ENCODE data around the gene CEACAM16. TPM values are rescaled to one million over a fixed set of nuclear protein-coding genes. Genes with fewer than 3 reads are reported as not detected.

CEACAM16 gene
- total and polyA plus RNA-seq, 9 of the 15 experiments (the other 6 are each of a cell fraction or from before 2014, with no cell fraction given): not detected

DNA sequence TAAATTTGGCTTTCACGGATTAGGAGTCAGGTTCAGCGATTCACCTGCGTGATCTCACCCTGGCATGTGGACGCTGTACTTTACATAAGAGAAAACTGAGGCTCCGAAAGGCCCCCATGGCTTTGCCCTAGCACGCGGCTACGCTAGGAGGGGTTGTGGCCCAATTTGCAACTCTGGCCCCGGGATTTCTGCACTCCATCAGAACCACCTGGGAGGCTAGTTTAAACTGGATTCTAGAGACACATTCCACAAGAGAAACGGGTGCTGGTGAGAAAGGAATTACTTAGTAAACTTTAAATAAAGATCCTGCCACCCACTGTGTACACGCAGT, 55.8 kb downstream of the CEACAM16 start (continued):
- TF ChIP-seq, protein P1, sequence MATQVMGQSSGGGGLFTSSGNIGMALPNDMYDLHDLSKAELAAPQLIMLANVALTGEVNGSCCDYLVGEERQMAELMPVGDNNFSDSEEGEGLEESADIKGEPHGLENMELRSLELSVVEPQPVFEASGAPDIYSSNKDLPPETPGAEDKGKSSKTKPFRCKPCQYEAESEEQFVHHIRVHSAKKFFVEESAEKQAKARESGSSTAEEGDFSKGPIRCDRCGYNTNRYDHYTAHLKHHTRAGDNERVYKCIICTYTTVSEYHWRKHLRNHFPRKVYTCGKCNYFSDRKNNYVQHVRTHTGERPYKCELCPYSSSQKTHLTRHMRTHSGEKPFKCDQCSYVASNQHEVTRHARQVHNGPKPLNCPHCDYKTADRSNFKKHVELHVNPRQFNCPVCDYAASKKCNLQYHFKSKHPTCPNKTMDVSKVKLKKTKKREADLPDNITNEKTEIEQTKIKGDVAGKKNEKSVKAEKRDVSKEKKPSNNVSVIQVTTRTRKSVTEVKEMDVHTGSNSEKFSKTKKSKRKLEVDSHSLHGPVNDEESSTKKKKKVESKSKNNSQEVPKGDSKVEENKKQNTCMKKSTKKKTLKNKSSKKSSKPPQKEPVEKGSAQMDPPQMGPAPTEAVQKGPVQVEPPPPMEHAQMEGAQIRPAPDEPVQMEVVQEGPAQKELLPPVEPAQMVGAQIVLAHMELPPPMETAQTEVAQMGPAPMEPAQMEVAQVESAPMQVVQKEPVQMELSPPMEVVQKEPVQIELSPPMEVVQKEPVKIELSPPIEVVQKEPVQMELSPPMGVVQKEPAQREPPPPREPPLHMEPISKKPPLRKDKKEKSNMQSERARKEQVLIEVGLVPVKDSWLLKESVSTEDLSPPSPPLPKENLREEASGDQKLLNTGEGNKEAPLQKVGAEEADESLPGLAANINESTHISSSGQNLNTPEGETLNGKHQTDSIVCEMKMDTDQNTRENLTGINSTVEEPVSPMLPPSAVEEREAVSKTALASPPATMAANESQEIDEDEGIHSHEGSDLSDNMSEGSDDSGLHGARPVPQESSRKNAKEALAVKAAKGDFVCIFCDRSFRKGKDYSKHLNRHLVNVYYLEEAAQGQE (IDR thresholded peaks at IDR 0.05; ENCODE audit: borderline replicate concordance): peak; percentile 53
- TF ChIP-seq, protein P1 (CRISPR knock-in tag; IDR thresholded peaks at IDR 0.05; ENCODE audit: low read depth): no peak
- TF ChIP-seq ERF (CRISPR knock-in tag; IDR thresholded peaks at IDR 0.05) (peak; percentile 14; the same call in 1 of the 2 replicates), SIN3A (IDR thresholded peaks at IDR 0.05; ENCODE audit: borderline replicate concordance in 2 of 2, control insufficient read depth in 1 of 2, low read depth in 2 of 2, low read length in 2 of 2) (no peak), NCOA2 (IDR thresholded peaks at IDR 0.05; ENCODE audit: partially characterized antibody in 2 of 2) (no peak), SMAD4 (CRISPR knock-in tag; conservative IDR thresholded peaks at IDR 0.05) (peak; percentile 72; the same call in 1 of the 2 replicates), RBFOX2 (IDR thresholded peaks at IDR 0.05; ENCODE audit: low read depth, low read length) (peak; percentile 31), ETV6 (IDR thresholded peaks at IDR 0.05; ENCODE audit: borderline replicate concordance in 1 of 2, low read depth in 2 of 2, low read length in 1 of 2) (no peak), ETV6 (CRISPR knock-in tag; IDR thresholded peaks at IDR 0.05; ENCODE audit: borderline replicate concordance) (no peak), KDM4B (IDR thresholded peaks at IDR 0.05; ENCODE audit: borderline replicate concordance in 2 of 2, low read depth in 1 of 2) (no peak), NR4A1 (CRISPR knock-in tag; IDR thresholded peaks at IDR 0.05) (no peak), NR4A1 (tag; IDR thresholded peaks at IDR 0.05) (0 out of 2 replicates have a peak, but pooled peaks have one; percentile 55)
